Osteoblast (primary cell): ENCODE results near the gene FGF14. TPM values are rescaled to one million over a fixed set of nuclear protein-coding genes. Genes with fewer than 3 reads are reported as not detected.
A peak's percentile ranks its signal among the peaks of the same experiment; 100 is the strongest.

ENCODE experiments used
- DNase-seq: peaks from one replicate; pipeline ENCODE4 v3.0.0; 2011; ENCODE audit warnings: low spot score, mixed read lengths; ENCODE audit not compliant: insufficient read length; ENCODE audit errors: missing footprints
- H2AFZ ChIP-seq: 2 replicates; pipeline ENCODE4 v1.6.0; 2011; ENCODE audit warnings: mild to moderate bottlenecking, low read length
- H3K27ac ChIP-seq: 2 replicates; pipeline ENCODE4 v1.5.1; 2011; ENCODE audit warnings: mild to moderate bottlenecking, low read depth, low read length, moderate library complexity
- H3K27me3 ChIP-seq: 2 replicates; pipeline ENCODE4 v1.6.0; 2012; ENCODE audit warnings: mild to moderate bottlenecking, control low read depth, inconsistent platforms, low read length, moderate library complexity; ENCODE audit not compliant: insufficient read depth
- H3K36me3 ChIP-seq: 2 replicates; pipeline ENCODE4 v1.5.1; 2011; ENCODE audit warnings: mild to moderate bottlenecking, low read length, control low read depth, moderate library complexity; ENCODE audit not compliant: insufficient read depth
- H3K4me1 ChIP-seq: 2 replicates; pipeline ENCODE4 v1.5.1; 2011; ENCODE audit warnings: mild to moderate bottlenecking, low read length, control low read depth, moderate library complexity; ENCODE audit not compliant: insufficient read depth
- H3K4me2 ChIP-seq: 2 replicates; pipeline ENCODE4 v1.6.0; 2011; ENCODE audit warnings: mild to moderate bottlenecking, low read length; ENCODE audit not compliant: insufficient read depth
- H3K4me3 ChIP-seq: fragments of 200-600 bp; sonication (generic); 3 replicates; pipeline ENCODE4 v1.5.1; 2012; ENCODE audit warnings: mild to moderate bottlenecking, low read length, inconsistent platforms; ENCODE audit not compliant: insufficient read depth
- H3K79me2 ChIP-seq: 2 replicates; pipeline ENCODE4 v1.6.0; 2012; ENCODE audit warnings: mild to moderate bottlenecking, low read length, control low read depth, inconsistent platforms; ENCODE audit not compliant: insufficient read depth
- H3K9me3 ChIP-seq: 2 replicates; pipeline ENCODE4 v1.5.1; 2011; ENCODE audit warnings: low read depth, low read length, control low read depth
- H4K20me1 ChIP-seq: 2 replicates; pipeline ENCODE4 v1.6.0; 2012; ENCODE audit warnings: mild to moderate bottlenecking, low read length, control low read depth; ENCODE audit not compliant: insufficient read depth
- total RNA-seq: library from RNA; depleted of rRNA; stranded (reverse); fragments of >200 nt; gene quantifications from 2 replicates; pipeline ENCODE4 v1.2.3, GENCODE V29; 2012
- TF ChIP-seq, protein P1 (sequence below): IDR thresholded peaks from 2 replicates; pipeline ENCODE4 v1.5.1; 2011; ENCODE audit warnings: mild to moderate bottlenecking, low read depth, low read length, moderate library complexity; ENCODE audit errors: extremely low read depth

The FGF14 gene
- total RNA-seq, 1 donor = under 0.01 TPM

DNA sequence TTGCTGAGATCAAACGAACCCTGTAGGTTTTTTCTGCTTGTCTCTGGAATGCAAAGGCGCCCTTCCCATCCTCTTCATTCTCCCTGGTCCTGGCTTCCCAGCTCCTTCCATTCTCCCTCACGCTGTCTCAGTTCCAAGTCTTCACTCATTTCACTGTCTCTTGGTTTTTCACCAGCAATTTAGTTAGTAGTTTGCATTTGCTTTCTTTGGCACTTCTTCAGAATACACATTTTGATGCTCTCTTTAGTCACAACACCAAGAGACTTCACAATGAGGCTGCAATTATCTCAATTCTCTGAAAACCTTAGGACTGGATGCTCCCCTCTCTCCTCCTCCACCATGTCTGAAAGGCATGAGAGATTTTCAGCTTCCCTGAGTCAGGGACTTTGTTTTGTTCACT, 470.7 kb downstream of the FGF14 start:
- H3K27ac ChIP-seq = no peak overlapping the region
- no peaks in the 10 kb centered on the region for H3K4me1 ChIP-seq
- no peak for DNase-seq
- no peak overlapping the region for H3K4me3 ChIP-seq
- H3K27me3 ChIP-seq = no peaks in the 10 kb centered on the region
- H3K36me3 ChIP-seq = no peaks in the 10 kb centered on the region
- H4K20me1 ChIP-seq = no peaks in the 10 kb centered on the region
- no peaks in the 10 kb centered on the region for H3K9me3 ChIP-seq
- no peak overlapping the region for H2AFZ ChIP-seq
- no peak overlapping the region for H3K4me2 ChIP-seq
- H3K79me2 ChIP-seq = no peaks in the 10 kb centered on the region
- TF ChIP-seq, protein P1, sequence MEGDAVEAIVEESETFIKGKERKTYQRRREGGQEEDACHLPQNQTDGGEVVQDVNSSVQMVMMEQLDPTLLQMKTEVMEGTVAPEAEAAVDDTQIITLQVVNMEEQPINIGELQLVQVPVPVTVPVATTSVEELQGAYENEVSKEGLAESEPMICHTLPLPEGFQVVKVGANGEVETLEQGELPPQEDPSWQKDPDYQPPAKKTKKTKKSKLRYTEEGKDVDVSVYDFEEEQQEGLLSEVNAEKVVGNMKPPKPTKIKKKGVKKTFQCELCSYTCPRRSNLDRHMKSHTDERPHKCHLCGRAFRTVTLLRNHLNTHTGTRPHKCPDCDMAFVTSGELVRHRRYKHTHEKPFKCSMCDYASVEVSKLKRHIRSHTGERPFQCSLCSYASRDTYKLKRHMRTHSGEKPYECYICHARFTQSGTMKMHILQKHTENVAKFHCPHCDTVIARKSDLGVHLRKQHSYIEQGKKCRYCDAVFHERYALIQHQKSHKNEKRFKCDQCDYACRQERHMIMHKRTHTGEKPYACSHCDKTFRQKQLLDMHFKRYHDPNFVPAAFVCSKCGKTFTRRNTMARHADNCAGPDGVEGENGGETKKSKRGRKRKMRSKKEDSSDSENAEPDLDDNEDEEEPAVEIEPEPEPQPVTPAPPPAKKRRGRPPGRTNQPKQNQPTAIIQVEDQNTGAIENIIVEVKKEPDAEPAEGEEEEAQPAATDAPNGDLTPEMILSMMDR = no peak

DNA sequence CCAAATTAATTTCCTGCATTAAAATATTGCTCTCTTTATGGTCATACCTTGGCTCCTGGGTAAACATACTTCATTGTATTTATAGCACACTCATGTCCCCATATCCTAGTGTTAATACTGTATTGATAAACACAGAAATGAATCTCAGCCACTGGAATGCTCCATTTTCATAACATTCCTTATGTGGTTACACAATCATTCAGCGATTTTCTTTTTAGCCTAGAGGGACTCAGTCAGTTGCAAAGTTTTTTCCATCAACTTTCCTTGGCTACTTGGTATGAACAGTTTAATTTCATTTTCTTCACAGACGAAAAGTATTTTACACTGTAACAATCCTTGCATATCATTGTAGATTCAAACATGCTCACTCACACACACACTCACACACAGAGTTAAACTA, 471.5 kb downstream of the FGF14 start:
- no peak for DNase-seq
- no peak overlapping the region for H3K4me2 ChIP-seq

DNA sequence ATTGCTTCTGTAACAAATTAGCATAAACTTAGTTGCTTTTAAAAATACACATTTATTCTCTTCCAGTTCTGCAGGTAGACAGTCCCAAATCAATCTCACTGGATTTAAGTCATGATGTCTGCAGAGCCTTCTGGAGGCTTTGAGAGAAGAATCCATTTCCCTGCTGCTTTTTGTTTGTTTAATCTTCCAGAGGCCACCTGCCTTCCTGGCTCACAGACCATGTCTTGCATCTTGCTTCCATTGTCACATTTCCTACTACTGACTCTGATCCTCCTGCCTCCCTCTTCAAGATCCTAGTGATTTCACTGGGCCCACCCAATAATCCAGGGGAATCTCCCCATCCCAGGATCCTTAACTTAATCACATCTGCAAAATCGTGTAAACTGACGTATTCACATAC, 476.1 kb downstream of the FGF14 start:
- Histone ChIP-seq H4K20me1 (no peaks in the 10 kb centered on the region), H3K4me2 (no peak overlapping the region), H3K4me3 (no peak overlapping the region), H2AFZ (no peak overlapping the region), H3K27ac (no peak overlapping the region), H3K9me3 (no peaks in the 10 kb centered on the region), H3K27me3 (no peaks in the 10 kb centered on the region), H3K36me3 (no peaks in the 10 kb centered on the region), H3K79me2 (no peaks in the 10 kb centered on the region), H3K4me1 (no peaks in the 10 kb centered on the region)
- DNase-seq = no peak
- TF ChIP-seq, protein P1 = no peak

More for the DNA sequence above, 471.5 kb downstream of the FGF14 start:
- no peaks in the 10 kb centered on the region for H3K9me3 ChIP-seq
- no peak overlapping the region for H2AFZ ChIP-seq
- no peaks in the 10 kb centered on the region for H3K36me3 ChIP-seq
- H3K4me1 ChIP-seq = no peaks in the 10 kb centered on the region
- no peak overlapping the region for H3K27ac ChIP-seq
- H4K20me1 ChIP-seq = no peaks in the 10 kb centered on the region
- TF ChIP-seq, protein P1 = no peak
- no peaks in the 10 kb centered on the region for H3K27me3 ChIP-seq
- no peaks in the 10 kb centered on the region for H3K79me2 ChIP-seq
- no peak overlapping the region for H3K4me3 ChIP-seq

DNA sequence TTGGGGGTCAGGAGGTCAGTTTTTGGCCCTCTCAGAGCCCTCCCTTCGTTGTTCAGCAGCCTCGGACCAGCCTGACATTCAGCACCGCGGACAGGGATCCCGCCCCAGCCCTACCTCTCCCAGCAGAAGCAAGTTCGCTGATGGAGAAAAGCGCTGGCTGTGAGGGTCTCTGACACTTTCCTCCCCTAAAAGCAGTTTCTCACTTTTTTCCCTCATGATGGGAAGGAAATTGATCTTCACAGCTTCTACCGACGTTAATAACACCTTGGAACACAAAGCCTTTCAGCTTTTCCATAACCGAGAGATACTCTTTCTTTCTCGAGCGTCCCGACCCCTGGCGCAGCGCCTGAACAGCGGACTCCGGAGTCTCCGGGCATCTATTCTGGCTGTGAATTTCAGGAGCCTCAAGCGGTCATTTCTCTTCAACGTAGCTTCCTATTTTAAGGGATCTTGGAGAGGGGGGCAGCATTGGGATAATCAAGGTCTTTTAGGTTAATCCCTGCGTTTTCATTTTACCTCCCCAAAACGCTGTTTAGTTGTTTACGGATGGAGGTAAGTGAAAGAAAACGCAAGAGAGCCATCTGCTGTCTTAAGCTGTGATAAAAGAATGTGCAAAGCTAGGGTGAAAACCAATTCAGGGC, 482.2 kb downstream of the FGF14 start:
- no peaks in the 10 kb centered on the region for H4K20me1 ChIP-seq
- no peaks in the 10 kb centered on the region for H3K79me2 ChIP-seq
- TF ChIP-seq, protein P1 = no peak
- H2AFZ ChIP-seq = no peak overlapping the region
- no peak overlapping the region for H3K4me3 ChIP-seq
- H3K27ac ChIP-seq = no peak overlapping the region
- H3K9me3 ChIP-seq = no peaks in the 10 kb centered on the region
- peak; percentile 90 for DNase-seq
- H3K4me2 ChIP-seq = no peak overlapping the region
- no peaks in the 10 kb centered on the region for H3K36me3 ChIP-seq
- H3K27me3 ChIP-seq = peaks cover 47% of the 10 kb centered on the region
- no peaks in the 10 kb centered on the region for H3K4me1 ChIP-seq
